Esophagus (tissue), 2 donors: ENCODE results near the gene C11orf86. TPM values are rescaled to one million over a fixed set of nuclear protein-coding genes. Genes with fewer than 3 reads are reported as not detected.

Source experiments
- H3K27ac ChIP-seq, 2 donors: one replicate each; pipeline ENCODE4 v1.5.1; 2013; ENCODE audit warnings: low read depth in 2 of 2, mild to moderate bottlenecking in 2 of 2, inconsistent platforms in 1 of 2, low read length in 1 of 2, moderate library complexity in 1 of 2
- H3K27me3 ChIP-seq, 2 donors: one replicate each; pipeline ENCODE4 v1.6.1; 2013; ENCODE audit warnings: low read length in 2 of 2, control low read depth in 1 of 2, mild to moderate bottlenecking in 1 of 2; ENCODE audit not compliant: insufficient read depth in 2 of 2, control insufficient read depth in 1 of 2
- H3K36me3 ChIP-seq, 2 donors: one replicate each; pipeline ENCODE4 v1.6.1; 2013; ENCODE audit warnings: low read length in 1 of 2; ENCODE audit not compliant: control insufficient read depth in 2 of 2, insufficient read depth in 2 of 2
- H3K4me1 ChIP-seq, 2 donors: one replicate each; pipeline ENCODE4 v1.6.1; 2013; ENCODE audit warnings: low read length in 1 of 2; ENCODE audit not compliant: control insufficient read depth in 2 of 2, insufficient read depth in 2 of 2
- H3K4me3 ChIP-seq, 2 donors: one replicate each; pipeline ENCODE4 v1.5.1; 2013; ENCODE audit warnings: low read length in 2 of 2, mild to moderate bottlenecking in 2 of 2, low read depth in 1 of 2, moderate library complexity in 1 of 2
- H3K9me3 ChIP-seq, 2 donors: one replicate each; pipeline ENCODE4 v1.6.1; 2013; ENCODE audit warnings: mild to moderate bottlenecking in 2 of 2, low read depth in 1 of 2, low read length in 1 of 2, moderate library complexity in 1 of 2; ENCODE audit not compliant: control insufficient read depth in 2 of 2, insufficient read depth in 1 of 2
- WGBS, 2 donors: extraction: QIAGEN DNeasy Blood & Tissue Kit; methylation state at CpG; one replicate each; pipeline ENCODE4 v1.1.7; 2013; 5-methylcytosine and 5-hydroxymethylcytosine counted together
- polyA plus RNA-seq, 2 donors: library from polyadenylated mRNA; stranded (reverse); fragments of 200-250 nt; gene quantifications; one replicate each; pipeline ENCODE4 v1.2.3, GENCODE V29; 2013
- donor health status: healthy with polysubstance abuse.
- donor health status: Bipolar disorder and iron deficiency.

Gene C11orf86
- not detected for polyA plus RNA-seq

- Histone ChIP-seq H3K4me3 (no peak within 1 kb of the TSS), H3K36me3 (no peaks in the 10 kb centered on the region), H3K27me3 (no peaks in the 10 kb centered on the region), H3K27ac (no peak within 1 kb of the TSS), H3K4me1 (peaks cover 0 to 4% of the 10 kb centered on the region in 2 donors), H3K9me3 (no peaks in the 10 kb centered on the region)
- WGBS, 2 donors: 86 to 89% methylated on average over 10 of the region's 10 CpGs
Observed at GRCh38 chr11:66974724-66975404, at the start of gene C11orf86. C11orf86 (plus strand) TSS chr11:66975304; CDS start chr11:66975363, 59 bp downstream.

GRCh38 chr11:66929753-66930152, 45.4 kb upstream of the C11orf86 start:
- Histone ChIP-seq H3K4me3 (no peak overlapping the region), H3K36me3 (no peaks in the 10 kb centered on the region), H3K27me3 (no peaks in the 10 kb centered on the region), H3K4me1 (no peaks in the 10 kb centered on the region), H3K9me3 (no peaks in the 10 kb centered on the region), H3K27ac (no peak overlapping the region)
- 66 to 67% methylated on average over 4 of the region's 4 CpGs for WGBS, 2 donors

GRCh38 chr11:66932543-66932942, 42.6 kb upstream of the C11orf86 start:
- WGBS, 2 donors: 89 to 94% methylated on average over 3 of the region's 3 CpGs
- Histone ChIP-seq H3K9me3 (no peaks in the 10 kb centered on the region), H3K4me1 (no peaks in the 10 kb centered on the region), H3K4me3 (no peak overlapping the region), H3K36me3 (no peaks in the 10 kb centered on the region), H3K27ac (no peak overlapping the region), H3K27me3 (no peaks in the 10 kb centered on the region)

- Histone ChIP-seq H3K4me3 (no peak overlapping the region), H3K36me3 (no peaks in the 10 kb centered on the region), H3K27me3 (no peaks in the 10 kb centered on the region), H3K4me1 (no peaks in the 10 kb centered on the region), H3K9me3 (no peaks in the 10 kb centered on the region), H3K27ac (no peak overlapping the region)
- 88 to 93% methylated on average over 3 of the region's 3 CpGs for WGBS, 2 donors
Observed at GRCh38 chr11:66933531-66933930, 41.6 kb upstream of the C11orf86 start.

- Histone ChIP-seq H3K9me3 (no peaks in the 10 kb centered on the region), H3K27me3 (no peaks in the 10 kb centered on the region), H3K4me3 (no peak overlapping the region), H3K36me3 (no peaks in the 10 kb centered on the region), H3K27ac (no peak overlapping the region), H3K4me1 (no peaks in the 10 kb centered on the region)
- WGBS, 2 donors: 68% methylated on average over 9 of the region's 9 CpGs
Observed at GRCh38 chr11:66934950-66935779, 39.9 kb upstream of the C11orf86 start.

- Histone ChIP-seq H3K36me3 (no peaks in the 10 kb centered on the region), H3K27ac (no peak overlapping the region), H3K4me3 (no peak overlapping the region), H3K9me3 (no peaks in the 10 kb centered on the region), H3K27me3 (no peaks in the 10 kb centered on the region), H3K4me1 (no peaks in the 10 kb centered on the region)
- WGBS, 2 donors: 47 to 51% methylated on average over 2 of the region's 2 CpGs
Observed at GRCh38 chr11:66936311-66936711, 38.8 kb upstream of the C11orf86 start.

GRCh38 chr11:66937193-66937733, 37.8 kb upstream of the C11orf86 start:
- Histone ChIP-seq H3K9me3 (no peaks in the 10 kb centered on the region), H3K27me3 (no peaks in the 10 kb centered on the region), H3K27ac (no peak overlapping the region), H3K4me3 (no peak overlapping the region), H3K4me1 (no peaks in the 10 kb centered on the region), H3K36me3 (no peaks in the 10 kb centered on the region)
- 92 to 97% methylated on average over 1 of the region's 1 CpG for WGBS, 2 donors

- Histone ChIP-seq H3K4me1 (no peaks in the 10 kb centered on the region), H3K27ac (no peak overlapping the region), H3K27me3 (no peaks in the 10 kb centered on the region), H3K36me3 (no peaks in the 10 kb centered on the region), H3K4me3 (no peak overlapping the region), H3K9me3 (no peaks in the 10 kb centered on the region)
- WGBS, 2 donors: 85 to 93% methylated on average over 5 of the region's 5 CpGs
Observed at GRCh38 chr11:66938582-66939135, 36.4 kb upstream of the C11orf86 start.

GRCh38 chr11:66950112-66950535, 25.0 kb upstream of the C11orf86 start:
- 41 to 45% methylated on average over 8 of the region's 8 CpGs for WGBS, 2 donors
- Histone ChIP-seq H3K27me3 (no peaks in the 10 kb centered on the region), H3K9me3 (no peaks in the 10 kb centered on the region), H3K36me3 (no peaks in the 10 kb centered on the region), H3K27ac (peak overlapping the region in 1 of 2 donors; percentile 45), H3K4me1 (peaks cover 0 to 3% of the 10 kb centered on the region in 2 donors), H3K4me3 (no peak overlapping the region)
